ENCODE results near the gene ACSF3. TPM values are rescaled to one million over a fixed set of nuclear protein-coding genes. Genes with fewer than 3 reads are reported as not detected.
A peak's percentile ranks its signal among the peaks of the same experiment; 100 is the strongest.

The ACSF3 gene
- total RNA-seq, 1 experiment from 2014 or later = 16.2 TPM

- DNase-seq (ENCODE audit: low read depth) = no peak
These were observed 17.6 kb downstream of the ACSF3 start for GRCh38 chr16:89111263-89111662.

- no peak for DNase-seq (ENCODE audit: low read depth)
These were observed 18.9 kb downstream of the ACSF3 start for GRCh38 chr16:89112377-89113151.

GRCh38 chr16:89113152-89113547 lies 19.5 kb downstream of the ACSF3 start:
- no peak for DNase-seq (ENCODE audit: low read depth)

- DNase-seq (ENCODE audit: low read depth) = no peak
These were observed 20.0 kb downstream of the ACSF3 start for GRCh38 chr16:89113661-89114060.

- no peak for DNase-seq (ENCODE audit: low read depth)
These were observed 20.7 kb downstream of the ACSF3 start for GRCh38 chr16:89114159-89114981.

- no peak for DNase-seq (ENCODE audit: low read depth)
These were observed 21.7 kb downstream of the ACSF3 start for GRCh38 chr16:89115216-89115861.

- no peak for DNase-seq (ENCODE audit: low read depth)
These were observed 22.9 kb downstream of the ACSF3 start for GRCh38 chr16:89116341-89117226.

GRCh38 chr16:89117227-89117974 lies 23.7 kb downstream of the ACSF3 start:
- no peak for DNase-seq (ENCODE audit: low read depth)

GRCh38 chr16:89117975-89118289 lies 24.3 kb downstream of the ACSF3 start:
- no peak for DNase-seq (ENCODE audit: low read depth)

GRCh38 chr16:89118361-89119165 lies 24.9 kb downstream of the ACSF3 start:
- no peak for DNase-seq (ENCODE audit: low read depth)

- no peak for DNase-seq (ENCODE audit: low read depth)
These were observed 25.5 kb downstream of the ACSF3 start for GRCh38 chr16:89119166-89119621.

- no peak for DNase-seq (ENCODE audit: low read depth)
These were observed 26.0 kb downstream of the ACSF3 start for GRCh38 chr16:89119661-89120141.

- no peak for DNase-seq (ENCODE audit: low read depth)
These were observed 26.6 kb downstream of the ACSF3 start for GRCh38 chr16:89120281-89120680.

GRCh38 chr16:89120921-89121351 lies 27.3 kb downstream of the ACSF3 start:
- no peak for DNase-seq (ENCODE audit: low read depth)

GRCh38 chr16:89121691-89122321 lies 28.2 kb downstream of the ACSF3 start:
- no peak for DNase-seq (ENCODE audit: low read depth)

- no peak for DNase-seq (ENCODE audit: low read depth)
These were observed 28.7 kb downstream of the ACSF3 start for GRCh38 chr16:89122322-89122851.

GRCh38 chr16:89123001-89123830 lies 29.6 kb downstream of the ACSF3 start:
- DNase-seq (ENCODE audit: low read depth) = peak; percentile 3

GRCh38 chr16:89123831-89124100 lies 30.1 kb downstream of the ACSF3 start:
- DNase-seq (ENCODE audit: low read depth) = no peak
